GM18858 (cell line): ENCODE measurements around the gene USP15.
"Not testable (repeated sequence)": the region's sequence is repeated elsewhere in the genome, so short reads cannot be mapped to it uniquely, and the experiment has no call there.

Experiments used
- ATAC-seq: cut with Tn5 transposase; IDR thresholded peaks from one replicate; pipeline ENCODE4 v1.9.1; 2021; ENCODE audit not compliant: unreplicated experiment

USP15 gene

DNA sequence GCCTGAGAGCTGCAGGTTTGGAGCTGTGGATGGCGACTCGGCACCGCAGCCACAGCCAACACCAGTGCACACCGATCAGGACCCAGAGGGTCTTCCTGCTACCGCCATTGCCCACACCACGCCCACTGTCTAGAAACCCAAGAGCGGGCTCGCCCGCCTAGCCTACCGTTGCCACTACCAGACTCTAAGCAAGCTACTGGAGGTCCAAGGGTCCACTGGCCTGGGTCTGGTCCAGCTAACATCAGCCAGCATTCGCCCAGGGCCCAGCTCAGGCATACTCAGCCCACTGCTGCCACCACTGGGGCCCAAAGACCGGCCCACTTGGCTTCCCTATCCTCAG is 175.9 kb downstream of the USP15 start:
- no peak for ATAC-seq

GRCh38 chr12:62438098-62438692 is 178.0 kb downstream of the USP15 start:
- no peak for ATAC-seq

DNA sequence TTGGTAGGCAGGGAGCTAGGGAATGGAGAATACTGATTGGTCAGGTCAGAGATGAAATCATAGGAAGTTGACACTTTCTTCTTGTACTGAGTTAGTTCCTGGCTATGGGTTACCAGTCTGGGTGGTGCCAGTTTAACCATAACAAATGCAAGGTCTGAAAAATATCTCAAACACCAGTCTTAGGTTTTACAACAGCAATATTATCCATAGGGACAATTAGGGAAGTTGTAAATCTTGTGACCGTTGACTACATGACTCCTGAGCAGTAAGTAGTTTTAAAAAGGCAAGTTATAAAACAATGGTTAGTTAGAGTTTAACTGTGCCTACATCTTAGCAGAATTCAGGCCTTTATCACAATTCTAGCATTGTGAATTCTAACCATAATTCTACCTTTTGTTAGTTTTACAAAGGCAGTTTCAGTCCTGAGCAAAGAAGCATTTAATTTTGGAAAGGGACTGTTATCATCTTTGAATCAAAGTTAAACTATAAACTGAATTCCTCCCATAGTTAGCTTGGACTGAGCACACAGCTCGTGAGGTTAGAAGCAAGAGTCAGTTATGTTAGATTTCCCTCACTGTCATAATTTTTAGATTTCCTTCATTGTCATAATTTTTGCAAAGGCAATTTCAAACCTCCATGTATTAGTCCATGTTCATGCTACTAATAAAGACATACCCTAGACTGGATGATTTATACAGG is 186.7 kb downstream of the USP15 start:
- no peak for ATAC-seq

DNA sequence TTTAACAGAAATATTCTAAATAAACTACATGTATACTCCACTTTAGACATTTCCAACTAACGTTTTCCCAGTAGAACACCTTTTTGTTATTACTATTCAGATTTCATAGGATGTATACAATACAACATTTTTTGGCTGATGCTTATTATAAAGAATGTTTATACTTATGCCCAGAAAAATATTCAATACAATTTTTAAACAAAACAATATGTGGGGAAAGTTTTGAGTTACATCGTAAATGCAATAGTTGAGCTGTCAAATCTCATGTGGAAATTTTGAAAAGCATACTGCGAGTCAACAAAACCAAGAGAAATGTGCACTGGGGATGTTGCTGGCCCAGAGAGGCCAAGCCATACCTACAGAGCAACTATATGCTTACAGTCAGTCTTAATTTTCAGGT is 188.2 kb downstream of the USP15 start:
- ATAC-seq = no peak

DNA sequence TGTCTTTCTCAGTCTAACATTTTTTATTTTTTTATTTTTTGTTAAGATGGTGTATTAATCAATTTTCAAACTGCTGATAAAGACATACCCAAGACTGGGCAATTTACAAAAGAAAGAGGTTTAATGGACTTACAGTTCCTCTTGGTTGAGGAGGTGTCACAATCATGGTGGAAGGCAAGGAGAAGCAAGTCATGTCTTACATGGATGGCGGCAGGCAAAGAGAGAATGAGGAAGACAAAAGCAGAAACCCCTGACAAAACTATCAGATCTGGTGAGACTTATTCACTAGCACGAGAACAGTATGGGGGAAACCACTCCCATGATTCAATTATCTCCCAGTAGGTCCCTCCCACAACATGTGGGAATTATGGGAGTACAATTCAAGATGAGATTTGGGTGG is 195.2 kb downstream of the USP15 start:
- not testable (repeated sequence) for ATAC-seq

GRCh38 chr12:62458626-62459025 is 198.4 kb downstream of the USP15 start:
- ATAC-seq = no peak

GRCh38 chr12:62459976-62460375 is 199.8 kb downstream of the USP15 start:
- ATAC-seq = no peak

- ATAC-seq = not testable (repeated sequence)
Measured at GRCh38 chr12:62461171-62461837, 201.1 kb downstream of the USP15 start.

GRCh38 chr12:62463252-62463651 is 203.0 kb downstream of the USP15 start:
- ATAC-seq = not testable (repeated sequence)
